Measurements from ENCODE around the gene TBX21. TPM values are rescaled to one million over a fixed set of nuclear protein-coding genes. Genes with fewer than 3 reads are reported as not detected.

The TBX21 gene
- total and polyA plus RNA-seq, 10 of the 15 experiments (the other 5 are each of a cell fraction or from before 2014, with no cell fraction given), result 0.63 to 9.6 (median 5.0) TPM

DNA sequence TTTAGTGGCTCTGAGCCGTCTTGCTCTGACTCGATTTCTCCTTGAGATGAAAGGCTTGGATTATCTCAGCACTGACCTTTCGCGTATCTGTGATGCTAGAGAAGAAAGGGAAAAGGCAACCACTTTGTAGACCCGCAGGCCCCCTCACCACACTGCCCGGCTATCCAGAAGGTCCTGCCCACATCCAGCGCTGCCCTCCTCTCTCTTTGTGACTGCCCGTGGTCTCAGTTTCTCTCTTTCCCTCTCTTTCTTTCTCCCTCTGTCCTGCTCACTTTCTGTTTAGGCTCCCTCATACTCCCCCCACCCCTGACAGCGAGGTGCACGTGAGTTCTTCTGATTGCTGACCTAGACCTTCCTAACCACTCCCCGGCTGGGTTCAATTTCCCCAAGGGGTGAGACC lies 12.8 kb upstream of the TBX21 start:
- DNase-seq (ENCODE audit: low read depth, low spot score) (no peak), ATAC-seq (no peak), FAIRE-seq (no peak)
- ChIA-PET POLR2A (interaction anchor here (0.9 to 7.3 kb wide), 3 partner anchors 12 to 20 kb away, joined by 4 to 76 read pairs (median 23); partner anchors contain the start of gene TBX21), RAD21 (ENCODE audit: unreplicated experiment) (interaction anchor here (0.8 to 8.3 kb wide), 3 partner anchors 8 to 20 kb away, joined by 3 to 142 read pairs (median 25); partner anchors contain the start of gene TBX21), SMC1A (ENCODE audit: uncharacterized antibody, unreplicated experiment) (interaction anchor here (0.8 to 5.9 kb wide), 5 partner anchors 11 to 56 kb away, joined by 3 to 56 read pairs (median 13); partner anchors contain the start of gene TBX21), CTCF (interaction anchor here (1.1 to 9.0 kb wide), 4 partner anchors 12 to 24 kb away, joined by 3 to 229 read pairs (median 18); partner anchors contain the start of gene TBX21)
- intact Hi-C loops (cut with micrococcal nuclease; ENCODE audit: unreplicated experiment), result no loop called here
- H3K27ac ChIP-seq (ENCODE audit: control insufficient read depth, insufficient read depth), result no peak overlapping the region
- H3K9ac ChIP-seq (ENCODE audit: control insufficient read depth, insufficient read depth, low read length), result no peak overlapping the region
- in situ Hi-C loops (cut with MboI), result no loop called here
- H3K36me3 ChIP-seq (ENCODE audit: control insufficient read depth in 2 of 2, insufficient read depth in 2 of 2, low read length in 1 of 2), result no peaks in the 10 kb centered on the region
- BruUV-seq (replicated peaks), result no TSS peak
- peaks cover 71% of the 10 kb centered on the region for H3K4me1 ChIP-seq (ENCODE audit: control insufficient read depth, insufficient read depth, low read length)
- no peaks in the 10 kb centered on the region; the same call in 1 of the 2 replicates for H4K20me1 ChIP-seq (ENCODE audit: control insufficient read depth, insufficient read depth)
- H3K79me2 ChIP-seq (ENCODE audit: control insufficient read depth, insufficient read depth, low read length), result no peaks in the 10 kb centered on the region
- H3K9me3 ChIP-seq (replicated peaks; ENCODE audit: control insufficient read depth, insufficient read depth, low read length), result no peaks in the 10 kb centered on the region
- no peak overlapping the region for H2AFZ ChIP-seq (ENCODE audit: control insufficient read depth, low read depth, low read length)
- peaks cover 0 to 5% of the 10 kb centered on the region in 2 experiments; a peak in 3 of 4 replicates for H3K27me3 ChIP-seq (replicated peaks in 1 of 2; ENCODE audit: control insufficient read depth in 2 of 2, insufficient read depth in 2 of 2, low read length in 1 of 2)
- 20% methylated on average over 11 of the region's 11 CpGs for WGBS (ENCODE audit: insufficient coverage, insufficient replicate concordance, low lambda C conversion rate, missing lambda C conversion rate)
- no peak overlapping the region for H3K4me3 ChIP-seq
- H3K4me2 ChIP-seq (ENCODE audit: control insufficient read depth, insufficient read depth), result peak overlapping the region; percentile 54; the same call in 1 of the 2 replicates
- no peak for TF ChIP-seq TARDBP (IDR thresholded peaks at IDR 0.05; ENCODE audit: borderline replicate concordance)
- TF ChIP-seq, protein P1, sequence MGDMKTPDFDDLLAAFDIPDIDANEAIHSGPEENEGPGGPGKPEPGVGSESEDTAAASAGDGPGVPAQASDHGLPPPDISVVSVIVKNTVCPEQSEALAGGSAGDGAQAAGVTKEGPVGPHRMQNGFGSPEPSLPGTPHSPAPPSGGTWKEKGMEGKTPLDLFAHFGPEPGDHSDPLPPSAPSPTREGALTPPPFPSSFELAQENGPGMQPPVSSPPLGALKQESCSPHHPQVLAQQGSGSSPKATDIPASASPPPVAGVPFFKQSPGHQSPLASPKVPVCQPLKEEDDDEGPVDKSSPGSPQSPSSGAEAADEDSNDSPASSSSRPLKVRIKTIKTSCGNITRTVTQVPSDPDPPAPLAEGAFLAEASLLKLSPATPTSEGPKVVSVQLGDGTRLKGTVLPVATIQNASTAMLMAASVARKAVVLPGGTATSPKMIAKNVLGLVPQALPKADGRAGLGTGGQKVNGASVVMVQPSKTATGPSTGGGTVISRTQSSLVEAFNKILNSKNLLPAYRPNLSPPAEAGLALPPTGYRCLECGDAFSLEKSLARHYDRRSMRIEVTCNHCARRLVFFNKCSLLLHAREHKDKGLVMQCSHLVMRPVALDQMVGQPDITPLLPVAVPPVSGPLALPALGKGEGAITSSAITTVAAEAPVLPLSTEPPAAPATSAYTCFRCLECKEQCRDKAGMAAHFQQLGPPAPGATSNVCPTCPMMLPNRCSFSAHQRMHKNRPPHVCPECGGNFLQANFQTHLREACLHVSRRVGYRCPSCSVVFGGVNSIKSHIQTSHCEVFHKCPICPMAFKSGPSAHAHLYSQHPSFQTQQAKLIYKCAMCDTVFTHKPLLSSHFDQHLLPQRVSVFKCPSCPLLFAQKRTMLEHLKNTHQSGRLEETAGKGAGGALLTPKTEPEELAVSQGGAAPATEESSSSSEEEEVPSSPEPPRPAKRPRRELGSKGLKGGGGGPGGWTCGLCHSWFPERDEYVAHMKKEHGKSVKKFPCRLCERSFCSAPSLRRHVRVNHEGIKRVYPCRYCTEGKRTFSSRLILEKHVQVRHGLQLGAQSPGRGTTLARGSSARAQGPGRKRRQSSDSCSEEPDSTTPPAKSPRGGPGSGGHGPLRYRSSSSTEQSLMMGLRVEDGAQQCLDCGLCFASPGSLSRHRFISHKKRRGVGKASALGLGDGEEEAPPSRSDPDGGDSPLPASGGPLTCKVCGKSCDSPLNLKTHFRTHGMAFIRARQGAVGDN (IDR thresholded peaks at IDR 0.05), result no peak
- TF ChIP-seq SUPT20H (IDR thresholded peaks at IDR 0.05; ENCODE audit: borderline replicate concordance, control insufficient read depth, low read depth, low read length), result no peak
- no peak for TF ChIP-seq BCL3 (IDR thresholded peaks at IDR 0.05; ENCODE audit: borderline replicate concordance, insufficient read depth, low read depth, low read length, poor library complexity, severe bottlenecking)
- no peak for TF ChIP-seq BRCA1 (IDR thresholded peaks at IDR 0.05; ENCODE audit: low read depth, low read length)
- TF ChIP-seq, protein P2, sequence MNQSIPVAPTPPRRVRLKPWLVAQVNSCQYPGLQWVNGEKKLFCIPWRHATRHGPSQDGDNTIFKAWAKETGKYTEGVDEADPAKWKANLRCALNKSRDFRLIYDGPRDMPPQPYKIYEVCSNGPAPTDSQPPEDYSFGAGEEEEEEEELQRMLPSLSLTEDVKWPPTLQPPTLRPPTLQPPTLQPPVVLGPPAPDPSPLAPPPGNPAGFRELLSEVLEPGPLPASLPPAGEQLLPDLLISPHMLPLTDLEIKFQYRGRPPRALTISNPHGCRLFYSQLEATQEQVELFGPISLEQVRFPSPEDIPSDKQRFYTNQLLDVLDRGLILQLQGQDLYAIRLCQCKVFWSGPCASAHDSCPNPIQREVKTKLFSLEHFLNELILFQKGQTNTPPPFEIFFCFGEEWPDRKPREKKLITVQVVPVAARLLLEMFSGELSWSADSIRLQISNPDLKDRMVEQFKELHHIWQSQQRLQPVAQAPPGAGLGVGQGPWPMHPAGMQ (IDR thresholded peaks at IDR 0.05; ENCODE audit: borderline replicate concordance), result no peak
- no peak for TF ChIP-seq EED (IDR thresholded peaks at IDR 0.05; ENCODE audit: low read depth)
- TF ChIP-seq, protein P3, sequence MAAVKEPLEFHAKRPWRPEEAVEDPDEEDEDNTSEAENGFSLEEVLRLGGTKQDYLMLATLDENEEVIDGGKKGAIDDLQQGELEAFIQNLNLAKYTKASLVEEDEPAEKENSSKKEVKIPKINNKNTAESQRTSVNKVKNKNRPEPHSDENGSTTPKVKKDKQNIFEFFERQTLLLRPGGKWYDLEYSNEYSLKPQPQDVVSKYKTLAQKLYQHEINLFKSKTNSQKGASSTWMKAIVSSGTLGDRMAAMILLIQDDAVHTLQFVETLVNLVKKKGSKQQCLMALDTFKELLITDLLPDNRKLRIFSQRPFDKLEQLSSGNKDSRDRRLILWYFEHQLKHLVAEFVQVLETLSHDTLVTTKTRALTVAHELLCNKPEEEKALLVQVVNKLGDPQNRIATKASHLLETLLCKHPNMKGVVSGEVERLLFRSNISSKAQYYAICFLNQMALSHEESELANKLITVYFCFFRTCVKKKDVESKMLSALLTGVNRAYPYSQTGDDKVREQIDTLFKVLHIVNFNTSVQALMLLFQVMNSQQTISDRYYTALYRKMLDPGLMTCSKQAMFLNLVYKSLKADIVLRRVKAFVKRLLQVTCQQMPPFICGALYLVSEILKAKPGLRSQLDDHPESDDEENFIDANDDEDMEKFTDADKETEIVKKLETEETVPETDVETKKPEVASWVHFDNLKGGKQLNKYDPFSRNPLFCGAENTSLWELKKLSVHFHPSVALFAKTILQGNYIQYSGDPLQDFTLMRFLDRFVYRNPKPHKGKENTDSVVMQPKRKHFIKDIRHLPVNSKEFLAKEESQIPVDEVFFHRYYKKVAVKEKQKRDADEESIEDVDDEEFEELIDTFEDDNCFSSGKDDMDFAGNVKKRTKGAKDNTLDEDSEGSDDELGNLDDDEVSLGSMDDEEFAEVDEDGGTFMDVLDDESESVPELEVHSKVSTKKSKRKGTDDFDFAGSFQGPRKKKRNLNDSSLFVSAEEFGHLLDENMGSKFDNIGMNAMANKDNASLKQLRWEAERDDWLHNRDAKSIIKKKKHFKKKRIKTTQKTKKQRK (IDR thresholded peaks at IDR 0.05; ENCODE audit: low read depth, low read length), result no peak
- no peak for TF ChIP-seq ESRRA (IDR thresholded peaks at IDR 0.05; ENCODE audit: low read length)
- no peak for TF ChIP-seq FOS (IDR thresholded peaks at IDR 0.05; ENCODE audit: borderline replicate concordance, extremely low read depth, insufficient read length)
- no peak for TF ChIP-seq CREM (IDR thresholded peaks at IDR 0.05; ENCODE audit: low read depth)
- no peak for TF ChIP-seq YY1 (IDR thresholded peaks at IDR 0.05; ENCODE audit: low read depth, low read length)
- no peak for TF ChIP-seq NR2F1 (conservative IDR thresholded peaks at IDR 0.05)
- no peak for TF ChIP-seq RAD51 (IDR thresholded peaks at IDR 0.05)

Measured in GM12878 (cell line).